Stimulated activated CD8-positive, alpha-beta memory T cell treated with anti-CD3 and anti-CD28 coated beads, Interleukin-15, amount 100 ng/mL, for 24 hours (primary cell): Measurements from ENCODE around the gene FUBP1.
A peak's percentile ranks its signal among the peaks of the same experiment; 100 is the strongest.
"Not testable (repeated sequence)": the region's sequence is repeated elsewhere in the genome, so short reads cannot be mapped to it uniquely, and the experiment has no call there.

Experiments
- DNase-seq: peaks from one replicate; pipeline ENCODE4 v3.0.0-alpha.2; 2020; ENCODE audit warnings: low read depth

The FUBP1 gene

DNA sequence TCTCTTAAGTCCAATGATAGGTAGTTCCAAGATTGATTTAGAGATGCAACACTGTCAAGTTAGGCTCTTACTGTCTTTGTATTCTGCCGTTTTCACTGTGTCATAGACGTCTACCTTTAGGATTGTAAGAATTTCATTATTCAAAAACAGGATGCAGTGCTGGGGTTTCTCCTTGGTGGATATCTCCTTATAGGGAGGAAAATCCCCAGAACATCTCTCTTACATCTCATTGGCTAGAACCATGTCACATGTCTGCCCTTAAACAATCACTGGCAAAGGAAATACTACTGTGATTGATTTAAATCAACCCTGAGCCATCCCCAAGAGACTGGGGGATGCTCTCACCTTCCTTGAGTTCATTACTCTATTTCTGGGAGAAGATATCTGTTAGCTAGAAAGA lies 10.9 kb upstream of the FUBP1 start:
- no peak for DNase-seq

- DNase-seq = no peak
Observed at GRCh38 chr1:77987919-77988318, 9.0 kb upstream of the FUBP1 start.

DNA sequence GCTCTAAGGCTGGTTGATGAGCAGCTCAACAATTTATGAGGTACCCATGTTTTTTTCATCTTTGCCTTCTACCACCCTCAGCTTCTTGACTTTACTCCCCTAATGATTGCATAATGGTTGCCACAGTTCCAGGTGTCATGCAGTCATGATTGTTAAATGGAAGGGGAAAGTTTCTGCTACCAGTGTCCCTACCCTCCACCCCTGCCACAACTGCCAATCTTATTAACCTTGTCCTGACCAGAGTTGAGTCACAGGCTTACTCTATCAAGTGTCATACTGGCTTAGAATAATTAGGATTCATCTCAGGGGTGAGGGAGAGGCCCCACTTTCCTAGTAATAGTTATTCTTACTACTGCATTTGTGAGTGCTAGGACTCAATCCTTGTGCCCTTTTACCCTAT lies 7.9 kb upstream of the FUBP1 start:
- no peak for DNase-seq

DNA sequence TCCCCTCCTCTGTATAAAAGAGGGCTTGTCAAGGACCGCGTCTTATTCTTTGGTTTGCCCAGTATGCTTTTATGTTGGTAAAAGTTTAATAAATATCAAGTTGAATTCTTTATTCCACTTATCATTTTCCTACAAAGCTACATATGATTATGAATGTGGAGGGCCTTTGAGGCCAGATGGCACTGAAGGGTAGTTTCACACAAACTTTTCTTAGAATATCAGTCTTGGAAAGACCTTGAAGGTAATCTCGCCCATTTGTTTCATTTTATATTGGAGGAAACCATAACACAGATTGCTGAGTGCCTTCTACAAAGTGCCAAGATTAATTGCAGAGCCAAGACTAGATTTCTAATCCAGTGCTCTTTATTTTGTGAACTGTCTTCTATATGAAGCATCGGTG lies 5.8 kb upstream of the FUBP1 start:
- no peak for DNase-seq

DNA sequence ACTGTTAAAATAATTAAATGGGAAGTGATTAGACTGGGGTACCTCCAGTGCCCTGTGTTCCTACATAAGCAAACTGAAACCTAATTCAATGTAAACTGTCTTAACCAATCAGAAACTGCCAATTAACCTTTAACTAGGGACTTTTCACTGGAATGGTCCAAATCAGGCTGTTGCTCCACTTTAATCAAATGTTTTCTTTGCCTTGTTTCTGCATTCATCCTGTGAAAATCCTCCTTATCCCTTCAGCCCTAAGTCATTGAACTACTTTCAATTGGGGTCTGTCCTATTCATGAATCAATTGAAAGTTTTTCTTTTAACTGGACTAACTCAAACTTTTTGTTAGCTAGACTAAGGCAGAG lies 5.1 kb upstream of the FUBP1 start:
- no peak for DNase-seq

DNA sequence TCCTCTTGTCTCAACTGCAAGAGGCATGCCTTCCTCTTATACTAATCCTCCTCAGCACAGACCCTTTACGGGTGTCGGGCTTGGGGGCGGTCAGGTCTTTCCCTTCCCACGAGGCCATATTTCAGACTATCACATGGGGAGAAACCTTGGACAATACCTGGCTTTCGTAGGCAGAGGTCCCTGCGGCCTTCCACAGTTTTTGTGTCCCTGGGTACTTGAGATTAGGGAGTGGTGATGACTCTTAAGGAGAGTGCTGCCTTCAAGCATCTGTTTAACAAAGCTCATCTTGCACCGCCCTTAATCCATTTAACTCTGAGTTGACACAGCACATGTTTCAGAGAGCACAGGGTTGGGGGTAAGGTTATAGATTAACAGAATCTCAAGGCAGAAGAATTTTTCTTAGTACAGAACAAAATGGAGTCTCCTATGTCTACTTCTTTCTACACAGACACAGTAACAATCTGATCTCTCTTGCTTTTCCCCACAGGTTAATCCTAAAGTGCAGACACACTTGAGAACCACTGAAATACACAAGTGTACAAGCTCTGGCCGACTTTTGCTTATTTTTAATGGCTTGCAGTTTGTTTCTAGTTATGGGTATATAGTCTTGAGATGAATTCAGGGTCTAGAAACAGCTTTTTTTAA lies 4.6 kb upstream of the FUBP1 start:
- not testable (repeated sequence) for DNase-seq

- peak; percentile 18 for DNase-seq
Observed at GRCh38 chr1:77978293-77978968, 441 bp downstream of the FUBP1 start.

- no peak for DNase-seq
Observed at GRCh38 chr1:77977989-77978292, 931 bp downstream of the FUBP1 start.

GRCh38 chr1:77976433-77977076 lies 2.3 kb downstream of the FUBP1 start:
- DNase-seq = no peak

DNA sequence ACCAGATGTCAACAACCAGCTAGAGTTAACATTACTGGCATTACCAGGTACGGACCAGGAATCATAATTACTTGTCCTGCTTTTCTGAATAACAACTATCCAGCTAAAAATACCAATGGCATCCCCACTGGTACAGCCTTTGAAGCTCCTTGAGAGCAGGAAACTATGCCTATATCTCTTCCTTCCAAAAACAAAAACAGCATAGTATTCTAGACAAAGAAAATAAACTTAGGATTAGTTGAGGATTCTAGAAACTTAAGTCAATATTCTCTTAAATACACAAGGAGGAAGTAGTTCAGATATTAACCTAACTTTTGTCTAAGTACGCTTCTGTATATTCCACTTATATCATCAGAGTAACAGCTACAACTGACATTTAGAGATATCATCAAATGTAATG lies 3.0 kb downstream of the FUBP1 start:
- no peak for DNase-seq

DNA sequence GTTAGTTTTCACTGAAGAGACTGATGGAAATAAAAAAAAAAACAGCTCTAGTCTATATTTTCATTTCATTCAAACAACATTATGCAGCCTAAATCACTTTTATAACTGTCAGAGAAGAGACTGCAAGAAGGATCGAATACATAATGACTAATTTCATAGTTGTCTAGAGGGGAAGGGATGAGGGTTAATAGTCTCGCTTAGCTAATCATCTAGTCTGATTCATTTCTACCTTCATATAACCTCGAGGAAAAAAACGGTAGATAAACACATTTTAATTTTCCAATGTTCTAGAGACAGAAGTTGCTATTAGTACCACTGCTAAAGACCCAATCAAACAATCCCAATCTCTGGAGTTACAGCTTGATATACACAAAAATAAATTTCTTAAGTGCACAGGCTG lies 3.5 kb downstream of the FUBP1 start:
- no peak for DNase-seq

GRCh38 chr1:77972080-77972479 lies 6.8 kb downstream of the FUBP1 start:
- DNase-seq = no peak

GRCh38 chr1:77970192-77970591 lies 8.7 kb downstream of the FUBP1 start:
- no peak for DNase-seq

DNA sequence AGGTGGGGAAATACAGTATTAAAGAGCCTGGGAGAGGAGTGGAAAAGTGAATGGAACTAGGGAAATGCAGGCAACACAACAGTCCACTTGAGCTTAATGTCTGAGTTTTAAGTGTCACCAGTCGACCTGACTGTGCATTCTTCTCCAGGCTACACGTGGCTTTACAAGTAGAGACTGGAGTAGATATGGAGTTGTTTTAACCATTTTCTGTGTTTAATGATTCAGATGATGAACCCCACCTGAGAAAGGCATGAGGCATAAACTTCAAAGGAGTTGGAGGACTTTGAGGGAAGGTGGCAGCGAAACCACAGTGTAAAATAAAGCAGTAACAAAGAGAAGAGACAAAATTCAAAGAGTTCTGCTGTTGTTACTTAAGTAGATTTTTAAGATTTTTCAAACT lies 12.6 kb downstream of the FUBP1 start:
- DNase-seq = no peak

GRCh38 chr1:77961392-77961791 lies 17.5 kb downstream of the FUBP1 start:
- DNase-seq = no peak

GRCh38 chr1:77958850-77959249 lies 20.0 kb downstream of the FUBP1 start:
- DNase-seq = no peak

- no peak for DNase-seq
Observed at GRCh38 chr1:77958391-77958790, 20.5 kb downstream of the FUBP1 start.

DNA sequence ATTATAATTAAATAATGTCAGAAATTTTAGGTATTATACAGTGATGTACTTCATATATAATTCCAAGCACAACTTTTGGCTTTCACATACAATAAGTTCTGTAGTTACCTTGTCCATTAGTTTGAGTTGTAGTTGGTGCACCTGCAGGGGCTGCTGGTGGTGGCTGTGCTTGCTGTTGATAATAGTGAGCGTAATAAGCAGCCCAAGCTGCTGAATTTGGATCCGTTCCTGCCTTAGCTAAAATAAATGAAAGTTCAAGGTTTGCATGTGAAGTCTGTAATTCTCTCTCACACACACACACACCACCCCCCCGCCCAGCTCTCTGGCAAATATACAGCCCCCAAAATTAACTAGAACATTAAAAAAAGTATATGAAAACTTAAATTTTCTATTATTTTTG lies 22.4 kb downstream of the FUBP1 start:
- no peak for DNase-seq

GRCh38 chr1:77955709-77956108 lies 23.2 kb downstream of the FUBP1 start:
- DNase-seq = no peak

- DNase-seq = no peak
Observed at GRCh38 chr1:77954521-77954920, 24.4 kb downstream of the FUBP1 start.

DNA sequence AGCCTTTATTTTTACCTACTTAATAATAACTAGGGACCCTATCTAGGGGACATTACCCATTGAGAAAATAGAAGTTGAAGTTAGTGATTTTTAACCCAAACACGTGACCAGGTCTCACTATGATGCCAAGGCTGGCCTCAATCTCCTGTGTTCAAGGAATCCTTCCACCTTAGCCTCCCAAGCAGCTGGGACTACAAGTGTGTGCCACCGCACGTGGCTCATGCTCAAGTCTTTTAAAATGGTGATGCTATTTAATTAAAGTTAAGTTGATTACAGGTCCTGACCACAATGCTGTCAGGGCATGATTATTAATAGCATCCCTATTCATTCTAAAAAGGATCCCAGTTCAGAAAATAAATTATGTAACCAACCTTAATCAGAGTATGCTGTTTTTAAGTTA lies 25.0 kb downstream of the FUBP1 start:
- no peak for DNase-seq

GRCh38 chr1:77951328-77951727 lies 27.5 kb downstream of the FUBP1 start:
- no peak for DNase-seq

DNA sequence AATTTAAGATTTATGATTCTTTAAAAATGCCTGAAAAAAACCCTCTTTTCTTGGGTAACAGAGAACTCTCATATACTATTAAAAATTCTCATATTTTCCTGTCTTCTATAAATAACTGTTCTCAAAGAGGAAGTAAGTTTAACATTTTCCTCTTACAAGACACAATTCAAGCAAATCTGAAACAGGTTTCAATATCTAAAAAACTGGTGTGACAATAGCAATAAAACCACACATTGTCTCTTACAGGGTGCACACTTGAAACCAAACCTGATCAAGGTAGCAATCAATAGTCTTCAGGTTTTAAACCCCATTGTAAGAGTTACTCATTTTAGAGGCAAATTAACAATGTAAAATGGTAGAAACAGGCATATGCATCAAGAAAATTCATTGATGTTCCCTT lies 28.0 kb downstream of the FUBP1 start:
- no peak for DNase-seq

DNA sequence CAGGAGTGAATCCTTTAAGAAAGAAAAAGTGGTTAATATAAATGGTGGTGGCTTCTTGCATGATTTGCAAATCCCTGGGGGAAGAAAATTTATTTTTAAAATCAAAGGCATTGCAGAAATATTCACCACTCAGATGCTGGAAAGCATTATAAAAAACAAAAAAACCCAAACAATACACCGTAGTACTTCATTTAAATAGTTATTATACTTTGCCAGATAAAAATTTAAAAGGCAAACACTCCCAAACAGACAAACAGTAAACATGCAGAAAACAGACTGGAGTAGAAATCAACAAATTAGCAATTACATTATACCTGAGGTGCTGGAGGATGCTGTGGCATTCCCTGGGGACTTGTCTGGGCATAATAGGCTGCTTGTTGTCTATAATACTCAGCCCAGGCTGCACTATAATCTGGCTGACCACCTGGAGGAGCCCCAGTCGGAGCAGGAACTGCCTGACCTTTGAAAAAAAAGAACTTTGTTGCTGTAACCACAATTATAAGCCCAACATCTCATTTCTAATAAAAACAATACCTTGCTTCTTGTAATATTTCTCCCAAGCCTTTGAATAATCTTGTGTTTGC lies 29.9 kb downstream of the FUBP1 start:
- no peak for DNase-seq
